ENCODE data around the gene LGALS1.

Gene LGALS1

DNA sequence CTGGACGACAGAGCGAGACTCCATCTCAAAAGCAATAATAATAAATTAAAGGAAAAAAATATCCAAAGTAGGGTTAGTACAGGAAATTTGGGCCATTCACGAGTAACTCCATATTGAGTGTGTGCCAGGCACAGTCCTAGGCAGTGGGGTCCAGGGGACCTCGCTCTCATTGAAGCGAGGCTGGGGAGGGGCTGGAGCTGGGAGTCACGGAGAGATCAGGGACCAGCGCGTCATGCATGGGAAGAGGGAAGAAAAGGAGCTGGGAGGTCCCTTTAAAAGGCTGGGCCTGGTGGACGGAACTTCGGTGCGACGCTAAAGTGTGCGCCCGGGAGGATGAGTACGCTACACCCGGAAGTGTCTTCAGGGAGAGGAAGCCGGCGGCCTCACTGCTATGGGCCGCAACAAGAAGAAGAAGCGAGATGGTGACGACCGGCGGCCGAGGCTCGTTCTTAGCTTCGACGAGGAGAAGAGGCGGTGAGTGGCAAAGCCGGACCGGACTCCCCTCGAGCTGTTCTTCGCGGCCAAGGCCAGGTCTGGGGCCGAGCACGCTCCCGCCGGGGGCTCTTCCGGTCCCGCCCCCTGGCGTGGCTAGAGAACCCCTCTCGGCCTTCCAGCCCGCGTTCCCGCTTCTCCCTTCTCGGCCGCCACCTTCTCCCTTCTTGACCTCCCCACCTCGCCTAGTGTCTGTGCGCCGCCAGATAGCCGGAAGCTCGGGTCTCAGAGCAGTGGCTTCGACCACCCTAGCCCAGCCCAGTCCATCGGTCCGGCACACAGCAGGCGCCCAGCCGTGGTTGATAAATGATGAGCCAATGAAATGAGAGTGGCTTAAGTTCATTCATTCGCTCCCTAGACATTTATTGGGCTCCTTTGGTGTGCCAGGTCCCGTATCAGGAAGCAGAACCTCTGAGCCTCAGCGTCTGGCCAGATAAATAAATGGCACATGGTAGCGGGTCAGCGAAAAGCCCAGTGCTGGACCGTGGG, 10.9 kb downstream of the LGALS1 start, which contains the start of gene NOL12:
TSS of gene NOL12 (plus strand) at position 342 of the 981 bp plus-strand sequence. CDS start at position 392, 50 bp downstream.
- Histone ChIP-seq H3K36me3 (ENCODE audit: insufficient read depth, low read length) (peaks cover 40% of the 10 kb centered on the region), H3K9ac (ENCODE audit: low read depth, low read length) (peak within 1 kb of the TSS; percentile 97), H2AFZ (ENCODE audit: low read depth, low read length) (peak within 1 kb of the TSS; percentile 93), H4K20me1 (ENCODE audit: insufficient read depth, low read length) (peaks cover 5% of the 10 kb centered on the region; the same call in 1 of the 2 replicates), H3K4me3 (ENCODE audit: low read depth in 1 of 2, low read length in 2 of 2) (peak within 1 kb of the TSS; percentile 98 to 100), H3K4me2 (ENCODE audit: insufficient read depth, low read length) (peak within 1 kb of the TSS; percentile 98), H3K27me3 (ENCODE audit: insufficient read depth, low read length, poor library complexity) (no peaks in the 10 kb centered on the region), H3K79me2 (ENCODE audit: insufficient read depth, low read length) (peaks cover 31% of the 10 kb centered on the region), H3K4me1 (ENCODE audit: insufficient read depth, low read length) (peaks cover 31% of the 10 kb centered on the region), H3K27ac (ENCODE audit: low read length) (peak within 1 kb of the TSS; percentile 95), H3K9me3 (ENCODE audit: insufficient read depth, low read length, severe bottlenecking) (no peaks in the 10 kb centered on the region)
- peak; percentile 92 for ATAC-seq (ENCODE audit: insufficient read depth, low read depth)
- TF ChIP-seq, protein P1, sequence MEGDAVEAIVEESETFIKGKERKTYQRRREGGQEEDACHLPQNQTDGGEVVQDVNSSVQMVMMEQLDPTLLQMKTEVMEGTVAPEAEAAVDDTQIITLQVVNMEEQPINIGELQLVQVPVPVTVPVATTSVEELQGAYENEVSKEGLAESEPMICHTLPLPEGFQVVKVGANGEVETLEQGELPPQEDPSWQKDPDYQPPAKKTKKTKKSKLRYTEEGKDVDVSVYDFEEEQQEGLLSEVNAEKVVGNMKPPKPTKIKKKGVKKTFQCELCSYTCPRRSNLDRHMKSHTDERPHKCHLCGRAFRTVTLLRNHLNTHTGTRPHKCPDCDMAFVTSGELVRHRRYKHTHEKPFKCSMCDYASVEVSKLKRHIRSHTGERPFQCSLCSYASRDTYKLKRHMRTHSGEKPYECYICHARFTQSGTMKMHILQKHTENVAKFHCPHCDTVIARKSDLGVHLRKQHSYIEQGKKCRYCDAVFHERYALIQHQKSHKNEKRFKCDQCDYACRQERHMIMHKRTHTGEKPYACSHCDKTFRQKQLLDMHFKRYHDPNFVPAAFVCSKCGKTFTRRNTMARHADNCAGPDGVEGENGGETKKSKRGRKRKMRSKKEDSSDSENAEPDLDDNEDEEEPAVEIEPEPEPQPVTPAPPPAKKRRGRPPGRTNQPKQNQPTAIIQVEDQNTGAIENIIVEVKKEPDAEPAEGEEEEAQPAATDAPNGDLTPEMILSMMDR (IDR thresholded peaks at IDR 0.05; ENCODE audit: borderline replicate concordance, extremely low read depth, low read length, poor library complexity, severe bottlenecking) = no peak
- TF ChIP-seq EZH2 (IDR thresholded peaks at IDR 0.05; ENCODE audit: borderline replicate concordance, low read depth, low read length, severe bottlenecking) = no peak
- peak; percentile 89 for DNase-seq

- Histone ChIP-seq H3K27ac (ENCODE audit: low read length) (no peak overlapping the region), H3K9me3 (ENCODE audit: insufficient read depth, low read length, severe bottlenecking) (no peaks in the 10 kb centered on the region), H3K36me3 (ENCODE audit: insufficient read depth, low read length) (peaks cover 66% of the 10 kb centered on the region), H3K4me3 (ENCODE audit: low read depth in 1 of 2, low read length in 2 of 2) (no peak overlapping the region), H3K27me3 (ENCODE audit: insufficient read depth, low read length, poor library complexity) (no peaks in the 10 kb centered on the region), H4K20me1 (ENCODE audit: insufficient read depth, low read length) (peaks cover 11% of the 10 kb centered on the region; the same call in 1 of the 2 replicates), H3K4me1 (ENCODE audit: insufficient read depth, low read length) (peaks cover 27% of the 10 kb centered on the region), H3K9ac (ENCODE audit: low read depth, low read length) (no peak overlapping the region), H2AFZ (ENCODE audit: low read depth, low read length) (no peak overlapping the region), H3K79me2 (ENCODE audit: insufficient read depth, low read length) (peaks cover 31% of the 10 kb centered on the region), H3K4me2 (ENCODE audit: insufficient read depth, low read length) (no peak overlapping the region)
- ATAC-seq (ENCODE audit: insufficient read depth, low read depth) (no peak), DNase-seq (no peak)
- TF ChIP-seq, protein P1 (IDR thresholded peaks at IDR 0.05; ENCODE audit: borderline replicate concordance, extremely low read depth, low read length, poor library complexity, severe bottlenecking) = no peak
- no peak for TF ChIP-seq EZH2 (IDR thresholded peaks at IDR 0.05; ENCODE audit: borderline replicate concordance, low read depth, low read length, severe bottlenecking)
Measured at GRCh38 chr22:37690407-37690806, 15.0 kb downstream of the LGALS1 start.

DNA sequence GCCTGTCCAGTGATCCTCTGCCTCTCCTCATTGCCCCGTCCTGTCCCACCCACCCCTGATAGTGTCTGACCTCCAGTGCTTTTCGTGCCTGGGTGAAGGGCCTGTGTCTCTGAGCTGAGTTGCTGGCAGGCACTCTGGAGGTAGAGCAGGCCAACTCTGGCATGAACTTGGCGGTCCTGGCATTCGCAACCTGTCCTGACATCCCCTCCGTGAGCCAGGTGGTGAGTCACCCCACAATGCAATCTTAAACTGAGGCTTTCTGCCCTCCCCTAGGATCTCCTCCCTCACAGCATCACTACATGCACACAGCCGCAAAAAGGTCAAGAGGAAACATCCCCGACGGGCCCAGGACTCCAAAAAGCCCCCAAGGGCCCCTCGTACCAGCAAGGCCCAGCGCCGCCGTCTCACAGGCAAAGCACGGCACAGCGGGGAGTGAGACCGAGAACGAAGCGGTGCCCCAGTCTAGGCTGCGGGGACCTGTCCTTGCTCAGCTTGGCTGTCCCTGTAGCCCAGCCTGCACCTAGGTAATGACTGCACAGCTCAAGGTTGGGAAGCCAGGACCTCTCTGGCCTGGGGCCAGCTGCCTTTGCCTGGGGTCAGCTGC, 15.6 kb downstream of the LGALS1 start:
- H3K9ac ChIP-seq (ENCODE audit: low read depth, low read length) = no peak overlapping the region
- no peak for DNase-seq
- no peak overlapping the region for H2AFZ ChIP-seq (ENCODE audit: low read depth, low read length)
- no peak for TF ChIP-seq EZH2 (IDR thresholded peaks at IDR 0.05; ENCODE audit: borderline replicate concordance, low read depth, low read length, severe bottlenecking)
- H3K27me3 ChIP-seq (ENCODE audit: insufficient read depth, low read length, poor library complexity) = no peaks in the 10 kb centered on the region
- peaks cover 31% of the 10 kb centered on the region for H3K79me2 ChIP-seq (ENCODE audit: insufficient read depth, low read length)
- peaks cover 21% of the 10 kb centered on the region for H3K4me1 ChIP-seq (ENCODE audit: insufficient read depth, low read length)
- ATAC-seq (ENCODE audit: insufficient read depth, low read depth) = no peak
- H3K27ac ChIP-seq (ENCODE audit: low read length) = no peak overlapping the region
- no peaks in the 10 kb centered on the region for H3K9me3 ChIP-seq (ENCODE audit: insufficient read depth, low read length, severe bottlenecking)
- H3K36me3 ChIP-seq (ENCODE audit: insufficient read depth, low read length) = peaks cover 66% of the 10 kb centered on the region
- H3K4me3 ChIP-seq (ENCODE audit: low read depth in 1 of 2, low read length in 2 of 2) = no peak overlapping the region
- no peak overlapping the region for H3K4me2 ChIP-seq (ENCODE audit: insufficient read depth, low read length)
- H4K20me1 ChIP-seq (ENCODE audit: insufficient read depth, low read length) = peaks cover 11% of the 10 kb centered on the region; the same call in 1 of the 2 replicates
